Measurements from ENCODE around the gene TSPAN12. TPM values are rescaled to one million over a fixed set of nuclear protein-coding genes. Genes with fewer than 3 reads are reported as not detected.
"Not testable (repeated sequence)": the region's sequence is repeated elsewhere in the genome, so short reads cannot be mapped to it uniquely, and the experiment has no call there.

Gene TSPAN12
- total RNA-seq (1.5 and 1.7 TPM in 2 replicates), polyA plus RNA-seq (0.44 and 2.7 TPM in 2 replicates), polyA minus RNA-seq (ENCODE audit: low replicate concordance) (0.27 TPM in 1 of 2 replicates, not detected in the other)
- polyA plus RNA-seq (2012), result 0.85 and 2.4 TPM in 2 replicates

GRCh38 chr7:120857588-120858573, at the start of gene TSPAN12:
Gene TSPAN12, minus strand, starts transcription at chr7:120858144. Its CDS starts 1,381 bp downstream, at chr7:120856763.
- Histone ChIP-seq H3K4me2 (ENCODE audit: extremely low read depth, insufficient read depth, low read length) (peak within 1 kb of the TSS; percentile 97), H3K9me3 (ENCODE audit: control insufficient read depth, insufficient read depth, low read depth, low read length) (no peaks in the 10 kb centered on the region), H3K27ac (ENCODE audit: insufficient read depth, low read length) (no peak within 1 kb of the TSS), H3K9ac (ENCODE audit: insufficient read depth, low read length) (peak within 1 kb of the TSS; percentile 44), H2AFZ (ENCODE audit: low read length) (peak within 1 kb of the TSS; percentile 96), H4K20me1 (ENCODE audit: control insufficient read depth, extremely low read depth, insufficient read depth, low read length) (no peaks in the 10 kb centered on the region), H3K36me3 (ENCODE audit: control insufficient read depth, insufficient read depth, low read length) (no peaks in the 10 kb centered on the region), H3K4me1 (ENCODE audit: control insufficient read depth, extremely low read depth, insufficient read depth, low read length) (no peaks in the 10 kb centered on the region), H3K79me2 (ENCODE audit: control insufficient read depth, insufficient read depth, low read length) (no peaks in the 10 kb centered on the region), H3K27me3 (ENCODE audit: control insufficient read depth, insufficient read depth, low read length) (no peaks in the 10 kb centered on the region), H3K4me3 (replicated peaks in 1 of 4; ENCODE audit: control extremely low read depth in 1 of 4, insufficient read depth in 1 of 4, low read depth in 3 of 4, low read length in 4 of 4) (peak within 1 kb of the TSS; percentile 71 to 85 (median 78))
- peak; percentile 41 to 56 for TF ChIP-seq CTCF (conservative IDR thresholded peaks at IDR 0.05 in 1 of 2, IDR thresholded peaks at IDR 0.05 in 1 of 2; ENCODE audit: low read depth in 1 of 2, low read length in 2 of 2)
- TF ChIP-seq EZH2 (IDR thresholded peaks at IDR 0.05; ENCODE audit: low read length, missing control alignments), result no peak
- peak; percentile 62 to 66 for DNase-seq (ENCODE audit: low read depth in 2 of 2)

- Histone ChIP-seq H3K79me2 (ENCODE audit: control insufficient read depth, insufficient read depth, low read length) (no peaks in the 10 kb centered on the region), H4K20me1 (ENCODE audit: control insufficient read depth, extremely low read depth, insufficient read depth, low read length) (no peaks in the 10 kb centered on the region), H3K36me3 (ENCODE audit: control insufficient read depth, insufficient read depth, low read length) (no peaks in the 10 kb centered on the region), H3K4me3 (replicated peaks in 1 of 4; ENCODE audit: control extremely low read depth in 1 of 4, insufficient read depth in 1 of 4, low read depth in 3 of 4, low read length in 4 of 4) (no peak overlapping the region), H3K27me3 (ENCODE audit: control insufficient read depth, insufficient read depth, low read length) (no peaks in the 10 kb centered on the region), H3K4me2 (ENCODE audit: extremely low read depth, insufficient read depth, low read length) (no peak overlapping the region), H3K27ac (ENCODE audit: insufficient read depth, low read length) (no peak overlapping the region), H3K4me1 (ENCODE audit: control insufficient read depth, extremely low read depth, insufficient read depth, low read length) (no peaks in the 10 kb centered on the region), H2AFZ (ENCODE audit: low read length) (no peak overlapping the region), H3K9me3 (ENCODE audit: control insufficient read depth, insufficient read depth, low read depth, low read length) (no peaks in the 10 kb centered on the region), H3K9ac (ENCODE audit: insufficient read depth, low read length) (no peak overlapping the region)
- TF ChIP-seq EZH2 (IDR thresholded peaks at IDR 0.05; ENCODE audit: low read length, missing control alignments), result no peak
- no peak for TF ChIP-seq CTCF (conservative IDR thresholded peaks at IDR 0.05 in 1 of 2, IDR thresholded peaks at IDR 0.05 in 1 of 2; ENCODE audit: low read depth in 1 of 2, low read length in 2 of 2)
- no peak for DNase-seq (ENCODE audit: low read depth in 2 of 2)
These were observed 41.0 kb upstream of the TSPAN12 start for GRCh38 chr7:120898715-120899499.

GRCh38 chr7:120895253-120895652, 37.3 kb upstream of the TSPAN12 start:
- H2AFZ ChIP-seq (ENCODE audit: low read length); H3K27ac ChIP-seq (ENCODE audit: insufficient read depth, low read length); H3K79me2 ChIP-seq (ENCODE audit: control insufficient read depth, insufficient read depth, low read length); H3K4me1 ChIP-seq (ENCODE audit: control insufficient read depth, extremely low read depth, insufficient read depth, low read length); H3K36me3 ChIP-seq (ENCODE audit: control insufficient read depth, insufficient read depth, low read length); DNase-seq (ENCODE audit: low read depth in 2 of 2); H3K9me3 ChIP-seq (ENCODE audit: control insufficient read depth, insufficient read depth, low read depth, low read length); H3K27me3 ChIP-seq (ENCODE audit: control insufficient read depth, insufficient read depth, low read length); H3K9ac ChIP-seq (ENCODE audit: insufficient read depth, low read length); H4K20me1 ChIP-seq (ENCODE audit: control insufficient read depth, extremely low read depth, insufficient read depth, low read length); H3K4me2 ChIP-seq (ENCODE audit: extremely low read depth, insufficient read depth, low read length); H3K4me3 ChIP-seq (replicated peaks in 1 of 4; ENCODE audit: control extremely low read depth in 1 of 4, insufficient read depth in 1 of 4, low read depth in 3 of 4, low read length in 4 of 4): not testable (repeated sequence)

GRCh38 chr7:120885602-120886001, 27.7 kb upstream of the TSPAN12 start:
- not testable (repeated sequence) for H3K4me3 ChIP-seq (replicated peaks in 1 of 4; ENCODE audit: control extremely low read depth in 1 of 4, insufficient read depth in 1 of 4, low read depth in 3 of 4, low read length in 4 of 4); DNase-seq (ENCODE audit: low read depth in 2 of 2); H3K27me3 ChIP-seq (ENCODE audit: control insufficient read depth, insufficient read depth, low read length); H3K79me2 ChIP-seq (ENCODE audit: control insufficient read depth, insufficient read depth, low read length); H3K27ac ChIP-seq (ENCODE audit: insufficient read depth, low read length); H3K4me2 ChIP-seq (ENCODE audit: extremely low read depth, insufficient read depth, low read length); H3K9ac ChIP-seq (ENCODE audit: insufficient read depth, low read length); H3K36me3 ChIP-seq (ENCODE audit: control insufficient read depth, insufficient read depth, low read length); H3K4me1 ChIP-seq (ENCODE audit: control insufficient read depth, extremely low read depth, insufficient read depth, low read length); H3K9me3 ChIP-seq (ENCODE audit: control insufficient read depth, insufficient read depth, low read depth, low read length); H2AFZ ChIP-seq (ENCODE audit: low read length); H4K20me1 ChIP-seq (ENCODE audit: control insufficient read depth, extremely low read depth, insufficient read depth, low read length)
